GM20431 (cell line): Measurements from ENCODE around the gene KCNJ5.

Experiments used
- in situ Hi-C: fragments of 300-500 bp; cut with MseI, MboI; formaldehyde crosslinking; loops from one replicate; pipeline ENCODE4 v1.15.0; 2020; ENCODE audit warnings: low sequenced_read_pairs; ENCODE audit not compliant: unreplicated experiment

KCNJ5 gene

DNA sequence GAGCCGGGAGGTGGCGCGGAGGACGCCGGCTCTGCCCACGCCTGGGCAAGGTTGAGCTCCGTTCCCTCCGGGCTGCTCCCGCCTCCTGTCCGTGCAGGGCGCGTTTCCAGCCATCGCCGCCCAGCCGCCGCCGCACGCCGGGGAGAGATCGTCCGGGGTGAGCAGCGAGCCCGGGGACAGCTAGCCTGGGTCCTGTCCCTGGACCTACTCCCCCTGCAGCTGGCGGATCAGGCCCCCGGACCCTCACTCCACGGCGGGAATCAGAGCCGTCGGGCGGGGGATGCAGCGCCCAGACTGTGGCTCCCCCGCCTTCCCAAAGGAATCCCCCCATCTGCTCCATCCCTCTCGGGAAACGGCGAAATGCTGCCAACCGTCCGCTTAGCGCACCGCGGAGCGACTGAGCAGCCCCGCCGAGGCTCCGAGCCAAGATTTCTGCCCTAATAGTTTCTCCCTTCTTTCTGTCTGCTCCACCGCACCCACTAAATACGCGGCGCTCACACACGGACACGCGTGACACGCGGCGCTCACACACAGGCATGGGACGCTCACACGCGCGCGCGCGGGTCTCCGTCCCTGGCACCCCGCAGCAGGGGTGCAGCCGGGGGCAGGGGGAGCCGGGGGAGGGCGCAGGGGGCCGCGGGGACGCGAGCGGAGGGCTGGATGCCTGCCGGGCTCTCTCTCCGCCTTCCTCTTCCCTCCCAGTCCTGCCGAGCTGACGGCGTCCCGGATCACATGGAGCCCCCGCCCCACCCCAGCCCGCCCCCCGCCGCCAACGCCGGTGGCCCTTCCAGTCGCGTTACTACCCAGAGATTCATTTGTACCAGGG, at the start of gene KCNJ5:
Gene KCNJ5, plus strand, starts transcription at position 814 of the 826 bp plus-strand sequence. CDS start 19,918 bp downstream, outside the sequence.
- in situ Hi-C loops: no loop called here

DNA sequence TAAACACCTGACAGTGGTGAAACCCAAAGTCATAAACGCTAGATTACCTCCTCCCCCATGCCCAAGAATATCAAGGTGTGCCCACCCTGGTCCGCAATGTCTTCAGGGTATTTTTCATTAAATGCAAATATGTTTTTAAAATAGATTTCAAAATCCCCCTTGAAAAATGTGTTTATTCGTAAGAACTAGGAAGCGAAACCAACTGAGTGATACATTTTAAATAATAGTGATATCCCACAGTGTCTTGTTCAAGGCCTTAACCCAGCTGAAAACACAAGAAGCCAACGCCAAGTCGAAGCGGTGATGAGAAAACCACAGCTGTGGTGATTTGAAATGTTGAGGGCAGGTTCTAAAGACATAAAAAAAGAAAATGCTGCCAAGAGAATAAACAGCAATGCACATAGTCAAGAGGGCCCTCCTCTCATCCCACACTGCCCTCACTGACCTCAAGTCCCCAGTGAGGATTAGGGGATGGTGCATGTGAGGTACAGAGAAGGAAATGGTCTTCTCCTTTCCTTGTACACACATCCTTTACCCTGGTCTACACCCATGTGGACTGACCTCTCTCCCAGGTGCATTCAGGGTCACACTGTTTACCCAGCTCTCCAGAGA, 49.6 kb upstream of the KCNJ5 start:
- in situ Hi-C loops: loop anchor here (25.0 kb wide), 2 partner anchors 679 to 804 kb away; no protein-coding TSS in a partner anchor

- in situ Hi-C loops: loop anchor here (25.0 kb wide), 2 partner anchors 681 to 806 kb away; no protein-coding TSS in a partner anchor
These were observed 47.9 kb upstream of the KCNJ5 start for GRCh38 chr11:128843198-128843785.

DNA sequence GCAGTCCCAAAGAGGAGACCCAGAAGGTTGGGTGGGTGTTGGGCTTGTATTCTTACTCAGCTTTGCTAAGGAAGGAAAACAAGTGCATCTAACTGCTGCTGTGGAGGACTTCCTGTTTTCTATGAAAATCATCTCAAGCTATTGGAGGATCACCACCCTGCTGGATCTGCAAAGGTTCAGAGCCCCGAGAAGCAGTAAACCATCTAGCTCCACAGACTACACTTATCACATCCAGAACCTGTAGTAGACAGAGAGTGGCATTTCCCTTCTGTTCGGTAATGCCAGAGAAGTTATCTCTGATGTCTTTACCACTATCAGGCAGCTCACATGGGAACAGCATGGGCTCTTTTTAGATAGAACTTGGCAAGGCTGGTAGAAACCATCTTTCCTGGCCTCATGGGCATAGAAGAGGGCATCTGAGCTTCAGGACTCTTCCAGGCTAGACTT, 45.8 kb upstream of the KCNJ5 start:
- in situ Hi-C loops: loop anchor here (25.0 kb wide), 2 partner anchors 683 to 808 kb away; no protein-coding TSS in a partner anchor

DNA sequence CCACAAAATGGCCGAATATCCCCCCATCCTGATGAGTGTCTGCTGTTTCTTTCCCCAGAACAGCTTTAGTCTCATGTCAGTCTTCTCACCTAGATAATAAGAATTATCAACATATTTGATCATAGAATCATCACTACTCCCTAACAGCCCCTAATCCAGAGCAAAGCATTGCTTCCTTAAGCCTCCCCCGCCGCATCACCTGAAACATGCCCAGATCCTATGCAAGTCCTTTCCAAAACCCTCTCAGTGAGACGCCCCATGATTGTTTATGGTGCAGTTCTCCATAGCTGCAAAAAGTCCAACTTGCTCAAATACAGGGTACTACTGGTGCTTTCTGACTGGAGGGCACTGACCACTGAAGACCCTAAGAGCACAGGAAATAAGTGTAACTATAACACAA, 44.2 kb upstream of the KCNJ5 start:
- in situ Hi-C loops: loop anchor here (25.0 kb wide), 2 partner anchors 685 to 810 kb away; no protein-coding TSS in a partner anchor

DNA sequence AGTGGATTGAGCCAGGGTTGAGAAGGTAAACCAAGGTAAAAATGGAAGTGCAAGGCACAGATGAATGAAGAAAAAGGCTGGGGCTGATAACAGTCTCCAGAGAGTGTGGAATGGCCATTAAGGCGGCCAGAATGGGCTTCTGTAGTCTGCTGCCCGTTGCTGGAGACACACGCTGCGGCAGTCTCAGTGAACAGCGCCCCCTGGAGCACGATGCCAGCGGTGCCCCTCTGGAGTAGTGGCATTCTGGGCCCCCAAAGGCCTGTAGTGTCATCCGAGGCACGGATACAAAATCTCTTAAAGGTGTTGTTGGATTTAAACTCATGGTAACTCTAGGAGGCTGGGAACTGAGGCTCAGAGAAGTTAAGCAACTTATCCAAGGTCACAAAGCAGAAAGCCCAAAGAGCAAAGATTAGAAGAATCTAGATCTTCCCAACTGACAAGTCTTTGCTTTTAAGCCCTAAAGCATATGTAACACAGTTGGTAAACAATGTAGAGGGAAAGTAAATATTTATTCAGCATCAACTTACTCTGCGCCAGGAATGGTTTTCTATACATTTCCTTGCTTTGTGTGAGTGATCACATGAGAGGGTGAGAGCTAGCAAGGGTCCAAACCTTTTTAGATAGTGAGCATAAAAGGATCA, 42.2 kb upstream of the KCNJ5 start:
- in situ Hi-C loops: loop anchor here (25.0 kb wide), 2 partner anchors 687 to 812 kb away; no protein-coding TSS in a partner anchor

- in situ Hi-C loops: loop anchor here (10.0 kb wide), 1 partner anchor 218 kb away; no protein-coding TSS in a partner anchor
These were observed 38.7 kb upstream of the KCNJ5 start for GRCh38 chr11:128852327-128853023.

DNA sequence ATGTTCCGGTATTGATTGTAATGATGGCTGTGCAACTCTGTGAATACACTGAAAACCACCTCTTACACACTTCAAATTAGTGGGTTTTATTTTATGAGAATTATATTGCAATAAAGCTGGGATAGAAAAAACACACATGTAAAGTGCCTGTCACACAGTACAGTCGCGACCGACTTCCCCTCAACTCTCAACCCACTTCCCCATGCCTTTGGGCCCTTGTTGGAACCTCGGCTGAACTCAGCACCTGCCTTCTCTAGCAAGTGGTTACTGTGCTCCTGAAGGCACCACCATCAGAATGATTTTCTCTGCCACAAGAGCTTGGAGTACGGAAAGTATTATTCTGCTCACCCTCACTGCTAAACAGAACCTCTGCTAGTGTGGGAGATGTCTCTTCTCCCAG, 37.6 kb upstream of the KCNJ5 start:
- in situ Hi-C loops: loop anchor here (10.0 kb wide), 1 partner anchor 219 kb away; no protein-coding TSS in a partner anchor

- in situ Hi-C loops: loop anchor here (10.0 kb wide), 1 partner anchor 220 kb away; no protein-coding TSS in a partner anchor
These were observed 36.3 kb upstream of the KCNJ5 start for GRCh38 chr11:128854841-128855240.

GRCh38 chr11:128856241-128856640, 34.9 kb upstream of the KCNJ5 start:
- in situ Hi-C loops: loop anchor here (10.0 kb wide), 1 partner anchor 221 kb away; no protein-coding TSS in a partner anchor

- in situ Hi-C loops: loop anchor here (10.0 kb wide), 1 partner anchor 223 kb away; no protein-coding TSS in a partner anchor
These were observed 33.8 kb upstream of the KCNJ5 start for GRCh38 chr11:128857341-128857740.

DNA sequence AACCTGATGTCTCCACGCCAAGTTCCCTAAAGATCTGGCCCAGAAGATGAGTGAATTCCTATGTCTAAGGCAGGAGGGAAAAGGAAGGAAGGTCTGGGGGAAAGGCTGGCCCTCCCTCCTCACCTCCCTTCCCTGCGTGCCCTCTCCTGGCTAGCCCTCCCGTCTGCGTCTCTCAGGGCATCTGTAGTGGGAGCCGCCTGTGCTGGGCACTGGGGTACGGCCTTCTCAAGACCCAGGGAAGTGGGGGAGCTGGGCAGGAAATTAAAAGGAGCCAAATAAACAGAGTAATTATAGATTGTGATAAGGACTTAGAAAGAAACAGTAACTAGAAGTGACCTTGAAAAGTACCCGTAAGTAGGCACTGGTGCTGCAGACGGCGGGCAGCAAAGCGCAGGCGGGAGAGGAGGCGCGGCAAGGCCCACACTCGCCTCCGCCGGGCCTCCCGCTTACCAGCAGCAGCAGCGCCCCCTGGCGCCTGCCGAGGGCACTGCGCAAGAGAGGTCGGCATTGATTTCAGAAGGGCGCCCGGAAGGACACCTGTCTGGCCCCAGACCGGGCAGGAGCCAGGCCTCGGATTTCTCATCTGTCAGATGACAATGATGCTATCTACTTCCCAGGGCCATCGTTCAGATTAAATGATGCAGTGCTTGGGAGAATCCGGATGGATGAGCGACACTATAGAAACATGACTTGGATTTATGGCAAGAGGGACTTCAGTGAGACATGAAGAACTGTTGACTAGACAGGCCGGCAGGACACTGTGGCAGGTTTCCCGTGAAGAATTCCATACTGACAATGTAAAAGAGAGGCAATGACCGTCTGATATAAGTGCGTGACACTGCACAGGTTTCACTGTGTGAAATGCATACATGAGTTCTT, 31.4 kb upstream of the KCNJ5 start:
- in situ Hi-C loops: loop anchor here (10.0 kb wide), 1 partner anchor 225 kb away; no protein-coding TSS in a partner anchor

DNA sequence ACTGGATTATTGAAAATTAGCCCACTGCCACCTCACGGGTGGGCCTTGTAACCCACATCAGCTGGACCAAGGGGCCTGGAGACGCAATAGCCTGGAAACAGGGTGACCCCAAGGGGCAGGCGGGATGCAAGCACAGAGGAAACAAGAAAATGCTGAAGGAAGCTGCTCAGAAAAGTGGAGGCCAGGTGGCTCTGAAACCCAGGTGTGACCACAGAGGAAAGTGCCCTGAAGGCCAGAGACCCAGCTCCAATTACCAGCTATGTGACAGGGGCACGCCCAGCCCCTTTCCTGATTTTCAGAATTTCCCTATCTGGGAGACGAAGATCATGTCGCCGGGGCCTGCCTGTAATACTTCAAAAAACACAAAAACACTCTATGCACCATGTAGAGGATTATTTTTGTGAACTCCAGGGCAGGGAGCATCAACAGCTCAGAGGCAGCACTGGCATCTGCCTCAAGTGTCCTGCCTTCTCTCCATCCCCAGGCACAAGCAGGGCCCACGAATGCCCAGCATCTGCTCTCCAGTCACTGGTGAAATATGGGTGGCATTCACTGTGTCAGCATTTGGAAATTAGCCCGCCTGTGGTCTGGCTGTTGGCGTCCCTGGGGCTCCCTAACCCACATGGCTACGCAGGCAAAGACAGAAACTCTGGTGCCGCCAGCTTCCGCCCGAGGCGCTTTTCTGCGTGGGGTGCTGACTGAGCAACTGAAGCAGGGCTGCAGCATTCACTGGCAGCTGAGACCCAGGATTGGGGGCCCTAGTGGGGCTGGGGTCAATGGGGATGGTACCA, 30.4 kb upstream of the KCNJ5 start:
- in situ Hi-C loops: no loop called here

- in situ Hi-C loops: no loop called here
These were observed 28.8 kb upstream of the KCNJ5 start for GRCh38 chr11:128862406-128862805.

- in situ Hi-C loops: no loop called here
These were observed 28.1 kb upstream of the KCNJ5 start for GRCh38 chr11:128862908-128863660.

DNA sequence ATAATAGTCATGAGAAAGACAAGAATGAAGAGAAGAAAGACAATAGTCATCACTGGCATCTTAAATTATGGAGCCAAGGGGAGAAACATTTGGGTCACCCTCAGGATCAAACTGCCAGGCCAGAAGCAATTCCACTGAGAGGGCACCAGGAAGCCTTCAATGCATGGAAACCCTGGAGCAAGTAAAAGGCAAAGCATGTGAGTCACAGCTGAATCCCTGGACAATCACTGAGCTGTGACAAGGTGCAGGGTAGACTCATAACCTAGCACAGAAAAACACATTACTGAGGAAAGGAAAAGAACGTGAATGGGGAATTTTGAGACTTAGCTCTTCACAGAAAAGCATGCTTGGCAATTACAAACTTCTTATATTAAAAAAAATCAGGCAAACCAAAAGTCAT, 25.7 kb upstream of the KCNJ5 start:
- in situ Hi-C loops: no loop called here

- in situ Hi-C loops: no loop called here
These were observed 23.9 kb upstream of the KCNJ5 start, which contains the start of gene KCNJ1 for GRCh38 chr11:128867277-128867676. Gene KCNJ1, minus strand, starts transcription at chr11:128867296. Its CDS starts 27,053 bp downstream, at chr11:128840243.
